Suprapubic skin (tissue), 4 donors: ENCODE results near the gene PDGFRB. TPM values are rescaled to one million over a fixed set of nuclear protein-coding genes. Genes with fewer than 3 reads are reported as not detected.

Experiments used
- DNase-seq, 2 donors: peaks; one replicate each; pipeline ENCODE4 v3.0.0-alpha.2; 2019; ENCODE audit warnings: low spot score in 2 of 2
- H3K27ac ChIP-seq: fragments of 200-600 bp; sonication (generic); one replicate; pipeline ENCODE4 v1.5.1; 2019
- H3K27me3 ChIP-seq: fragments of 200-600 bp; sonication (generic); one replicate; pipeline ENCODE4 v1.5.1; 2019
- H3K36me3 ChIP-seq: fragments of 200-600 bp; sonication (generic); one replicate; pipeline ENCODE4 v1.5.1; 2019
- H3K4me1 ChIP-seq: fragments of 200-600 bp; sonication (generic); one replicate; pipeline ENCODE4 v1.5.1; 2019
- H3K4me3 ChIP-seq: fragments of 200-600 bp; sonication (generic); one replicate; pipeline ENCODE4 v1.5.1; 2019; ENCODE audit warnings: mild to moderate bottlenecking
- H3K9me3 ChIP-seq: fragments of 200-600 bp; sonication (generic); one replicate; pipeline ENCODE4 v1.5.1; 2019
- CTCF ChIP-seq, 2 donors: fragments of 200-600 bp in 1 of 2; fragments of 450-650 bp in 1 of 2; sonication (generic) in 1 of 2; IDR thresholded peaks; one replicate each; pipeline ENCODE4 v1.5.1; 2016 to 2019; ENCODE audit warnings: antibody characterized with exemption in 2 of 2, mild to moderate bottlenecking in 1 of 2, moderate library complexity in 1 of 2
- EP300 ChIP-seq: sonication (generic); formaldehyde crosslinking; IDR thresholded peaks from one replicate; pipeline ENCODE4 v1.6.1; 2017; ENCODE audit warnings: antibody characterized with exemption
- POLR2A ChIP-seq, 2 donors: fragments of 450-650 bp; IDR thresholded peaks; one replicate each; pipeline ENCODE4 v1.6.1; 2017; ENCODE audit warnings: antibody characterized with exemption in 2 of 2, mild to moderate bottlenecking in 2 of 2, moderate library complexity in 2 of 2
- POLR2AphosphoS5 ChIP-seq, 3 donors: sonication (generic); formaldehyde crosslinking; IDR thresholded peaks; one replicate each; pipeline ENCODE4 v1.6.1; 2017; ENCODE audit warnings: antibody characterized with exemption in 3 of 3
- WGBS: methylation state at CpG from one replicate; pipeline ENCODE4 v1.1.5; 2018; 5-methylcytosine and 5-hydroxymethylcytosine counted together
- total RNA-seq, 4 donors: library from RNA; depleted of rRNA; stranded (reverse); fragments of >200 nt; gene quantifications; one replicate each; pipeline ENCODE4 v1.1.0, GENCODE V29; 2016

The PDGFRB gene
- total RNA-seq, 4 donors from 2014 or later = 23.8 to 51.4 (median 43.9) TPM

DNA sequence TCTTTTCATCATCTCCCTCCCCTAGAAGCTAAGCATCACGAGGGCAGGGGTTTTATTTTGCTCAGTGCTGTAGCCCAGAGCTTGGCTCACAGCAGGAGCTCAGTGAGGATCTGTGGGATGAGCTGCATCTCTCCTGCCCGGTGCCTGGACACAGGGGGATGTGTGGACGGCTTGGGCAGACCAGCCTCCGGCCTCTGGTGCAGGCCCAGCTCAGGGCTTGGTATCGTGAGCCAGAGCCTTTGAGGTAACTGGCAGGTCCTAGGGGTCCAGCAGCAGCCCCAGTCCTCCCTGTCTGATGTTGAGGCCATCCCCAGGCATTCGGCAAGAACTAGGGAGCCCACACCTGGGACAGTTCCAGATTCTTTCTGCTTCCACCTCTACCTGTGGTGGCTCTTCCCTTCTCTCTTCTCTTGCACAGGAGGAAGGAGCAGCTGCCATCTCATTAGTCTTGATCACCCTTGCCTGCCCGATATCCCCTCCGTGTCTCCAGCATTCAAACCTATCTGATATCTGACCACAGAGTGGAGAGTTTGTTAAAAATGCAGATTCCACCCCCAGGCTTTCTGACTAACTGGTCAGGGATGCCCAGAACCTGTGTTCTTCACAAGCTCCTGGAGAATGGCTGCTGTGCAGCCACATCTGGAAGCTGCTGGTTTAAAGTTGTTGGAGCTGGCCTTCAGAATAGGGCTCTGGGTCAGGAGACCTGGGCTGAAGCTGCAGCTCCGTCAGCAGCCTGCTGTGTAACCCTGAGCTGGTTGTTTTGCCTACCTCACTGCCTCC, 26.3 kb upstream of the PDGFRB start:
- WGBS = 85% methylated on average over 8 of the region's 9 CpGs
- DNase-seq = no peak
- Histone ChIP-seq H3K9me3 (no peaks in the 10 kb centered on the region), H3K36me3 (no peaks in the 10 kb centered on the region), H3K27ac (no peak overlapping the region), H3K4me3 (no peak overlapping the region), H3K4me1 (peaks cover 25% of the 10 kb centered on the region), H3K27me3 (no peaks in the 10 kb centered on the region)
- TF ChIP-seq EP300 (no peak), CTCF (IDR thresholded peaks at IDR 0.05) (no peak), POLR2AphosphoS5 (IDR thresholded peaks at IDR 0.05) (no peak), POLR2A (IDR thresholded peaks at IDR 0.05) (no peak)

DNA sequence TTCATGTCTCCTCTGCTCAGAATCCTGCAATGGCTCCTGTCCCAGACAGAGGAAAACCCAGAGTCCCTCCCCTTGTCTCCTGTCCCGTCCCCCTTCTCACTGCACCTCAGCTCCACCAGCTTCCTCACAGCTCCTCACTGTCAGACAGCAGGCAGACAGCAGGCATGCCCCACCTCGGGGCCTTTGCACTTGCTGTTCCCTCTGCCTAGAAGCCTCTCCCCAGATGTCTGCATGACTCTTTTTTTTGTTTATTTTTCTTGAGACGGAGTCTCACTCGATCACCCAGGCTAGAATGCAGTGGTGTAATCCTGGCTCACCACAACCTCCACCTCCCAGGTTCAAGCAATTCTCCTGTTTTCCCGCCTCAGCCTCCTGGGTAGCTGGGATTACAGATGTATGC, 25.4 kb upstream of the PDGFRB start:
- H3K27ac ChIP-seq = peak overlapping the region; percentile 76
- WGBS = 64% methylated on average over 5 of the region's 5 CpGs
- no peak for DNase-seq
- TF ChIP-seq POLR2AphosphoS5 (IDR thresholded peaks at IDR 0.05) = no peak
- TF ChIP-seq CTCF (IDR thresholded peaks at IDR 0.05) = no peak
- no peak for TF ChIP-seq POLR2A (IDR thresholded peaks at IDR 0.05)
- no peak for TF ChIP-seq EP300
- no peaks in the 10 kb centered on the region for H3K36me3 ChIP-seq
- H3K27me3 ChIP-seq = no peaks in the 10 kb centered on the region
- no peaks in the 10 kb centered on the region for H3K9me3 ChIP-seq
- no peak overlapping the region for H3K4me3 ChIP-seq
- peaks cover 31% of the 10 kb centered on the region for H3K4me1 ChIP-seq

DNA sequence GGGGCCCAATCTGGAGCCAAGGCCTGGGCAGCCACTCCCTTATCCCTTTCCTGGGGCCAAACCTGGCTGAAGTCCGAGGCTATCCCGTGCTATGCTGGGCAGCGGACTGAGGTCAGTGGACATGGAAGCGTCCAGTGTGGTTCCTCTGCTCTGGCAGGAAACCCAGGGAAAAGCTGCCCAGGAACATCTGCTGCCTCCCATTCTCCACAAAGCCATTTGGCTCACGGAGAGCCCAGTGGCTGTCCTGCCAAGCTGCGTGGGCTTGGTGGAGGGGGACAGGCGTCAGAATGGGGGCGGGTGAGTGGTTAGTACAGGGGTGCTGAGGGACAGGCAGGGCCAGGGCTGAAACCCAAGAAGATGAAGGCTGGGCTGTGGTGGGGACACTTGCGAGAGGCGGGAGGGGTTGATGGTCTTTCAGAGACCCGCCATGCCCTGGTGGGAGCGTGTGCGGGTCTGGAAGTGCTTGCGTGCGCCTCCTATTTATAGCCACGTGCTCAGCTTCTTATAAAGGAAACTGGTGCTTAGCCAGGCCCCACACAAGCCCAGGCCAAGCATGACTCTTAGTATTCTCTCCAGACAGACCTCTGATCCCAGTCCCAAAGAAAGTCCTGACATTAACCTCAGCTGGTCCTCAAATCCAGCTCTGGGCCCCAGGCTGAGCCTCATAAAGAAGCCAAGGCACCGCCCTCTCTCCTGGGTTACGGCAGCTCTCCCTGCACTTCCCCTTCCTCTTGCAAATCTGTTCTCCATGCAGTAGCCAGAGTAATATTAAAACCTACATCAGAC, 24.8 kb upstream of the PDGFRB start:
- H3K4me1 ChIP-seq = peaks cover 35% of the 10 kb centered on the region
- peak overlapping the region; percentile 76 for H3K27ac ChIP-seq
- H3K9me3 ChIP-seq = no peaks in the 10 kb centered on the region
- H3K36me3 ChIP-seq = no peaks in the 10 kb centered on the region
- no peak overlapping the region for H3K4me3 ChIP-seq
- TF ChIP-seq POLR2A (IDR thresholded peaks at IDR 0.05) = no peak
- peak in 1 of 3 donors; percentile 40 for TF ChIP-seq POLR2AphosphoS5 (IDR thresholded peaks at IDR 0.05)
- WGBS = 64% methylated on average over 18 of the region's 18 CpGs
- peak in 1 of 2 donors; percentile 82 for DNase-seq
- H3K27me3 ChIP-seq = no peaks in the 10 kb centered on the region

- TF ChIP-seq EP300 = no peak
- no peak for TF ChIP-seq POLR2A (IDR thresholded peaks at IDR 0.05)
- no peak for TF ChIP-seq CTCF (IDR thresholded peaks at IDR 0.05)
- TF ChIP-seq POLR2AphosphoS5 (IDR thresholded peaks at IDR 0.05) = no peak
- H3K27me3 ChIP-seq = no peaks in the 10 kb centered on the region
- DNase-seq = no peak
- H3K4me1 ChIP-seq = peaks cover 35% of the 10 kb centered on the region
- no peak overlapping the region for H3K4me3 ChIP-seq
- H3K27ac ChIP-seq = peak overlapping the region; percentile 76
- H3K9me3 ChIP-seq = no peaks in the 10 kb centered on the region
- 86% methylated on average over 7 of the region's 7 CpGs for WGBS
- no peaks in the 10 kb centered on the region for H3K36me3 ChIP-seq
Measured at GRCh38 chr5:150179019-150179620, 23.5 kb upstream of the PDGFRB start.

GRCh38 chr5:150178262-150178661, 22.6 kb upstream of the PDGFRB start:
- TF ChIP-seq EP300 (no peak), POLR2AphosphoS5 (IDR thresholded peaks at IDR 0.05) (no peak), POLR2A (IDR thresholded peaks at IDR 0.05) (no peak), CTCF (IDR thresholded peaks at IDR 0.05) (no peak)
- no peaks in the 10 kb centered on the region for H3K36me3 ChIP-seq

More at GRCh38 chr5:150178262-150178661, 22.6 kb upstream of the PDGFRB start:
- 82% methylated on average over 3 of the region's 4 CpGs for WGBS
- H3K4me1 ChIP-seq = peaks cover 35% of the 10 kb centered on the region
- no peaks in the 10 kb centered on the region for H3K9me3 ChIP-seq
- no peaks in the 10 kb centered on the region for H3K27me3 ChIP-seq
- H3K27ac ChIP-seq = no peak overlapping the region
- H3K4me3 ChIP-seq = no peak overlapping the region
- DNase-seq = no peak
